Mammary epithelial cell (primary cell): ENCODE results near the gene ABCB9.

Source experiments
- CTCF ChIP-seq, 2 donors: IDR thresholded peaks in 1 of 2; conservative IDR thresholded peaks in 1 of 2; 2 replicates each; pipeline ENCODE4 v1.5.1; 2011 to 2012; ENCODE audit warnings: inconsistent platforms in 2 of 2, low read length in 2 of 2, mild to moderate bottlenecking in 2 of 2, control low read depth in 1 of 2, low read depth in 1 of 2; ENCODE audit not compliant: insufficient read depth in 1 of 2; ENCODE audit errors: extremely low read depth in 1 of 2
- EZH2 ChIP-seq: IDR thresholded peaks from 2 replicates; pipeline ENCODE4 v1.6.1; 2012; ENCODE audit warnings: low read length, inconsistent platforms, borderline replicate concordance

- TF ChIP-seq CTCF (conservative IDR thresholded peaks at IDR 0.05 in 1 of 2, IDR thresholded peaks at IDR 0.05 in 1 of 2; ENCODE audit: extremely low read depth in 1 of 2, insufficient read depth in 1 of 2, low read depth in 1 of 2, low read length in 2 of 2), result no peak
- TF ChIP-seq EZH2, result no peak
These were observed 29.4 kb upstream of the ABCB9 start for GRCh38 chr12:122995503-122996187.
